Skin epidermis (tissue), 12 donors: ENCODE measurements around the gene WNK3.

ENCODE experiments used
- H3K27ac ChIP-seq, 21 experiments: fragments of 200-600 bp; sonication (generic) in 11 of 21; one replicate each; pipeline ENCODE4 v1.5.0; 2020; ENCODE audit warnings: mild to moderate bottlenecking in 3 of 21, inconsistent platforms in 2 of 21, moderate library complexity in 2 of 21
- H3K4me3 ChIP-seq, 7 experiments: fragments of 200-600 bp; sonication (generic) in 2 of 7; one replicate each; pipeline ENCODE4 v1.5.0; 2020; ENCODE audit warnings: inconsistent platforms in 2 of 7, mild to moderate bottlenecking in 2 of 7, moderate library complexity in 1 of 7

WNK3 gene

GRCh38 chrX:54248309-54248708 lies 109.5 kb downstream of the WNK3 start:
- H3K4me3 ChIP-seq: no peak overlapping the region
- no peak overlapping the region for H3K27ac ChIP-seq

GRCh38 chrX:54246866-54247265 lies 111.0 kb downstream of the WNK3 start:
- Histone ChIP-seq H3K4me3 (no peak overlapping the region), H3K27ac (no peak overlapping the region)

GRCh38 chrX:54238588-54238987 lies 119.3 kb downstream of the WNK3 start:
- Histone ChIP-seq H3K4me3 (no peak overlapping the region), H3K27ac (no peak overlapping the region)

- Histone ChIP-seq H3K4me3 (no peak overlapping the region), H3K27ac (no peak overlapping the region)
Measured at GRCh38 chrX:54237014-54237413, 120.8 kb downstream of the WNK3 start.

- Histone ChIP-seq H3K27ac (no peak overlapping the region), H3K4me3 (no peak overlapping the region)
Measured at GRCh38 chrX:54230435-54231148, 127.3 kb downstream of the WNK3 start.

- Histone ChIP-seq H3K4me3 (no peak overlapping the region), H3K27ac (no peak overlapping the region)
Measured at GRCh38 chrX:54223581-54223980, 134.3 kb downstream of the WNK3 start.

GRCh38 chrX:54213603-54214002 lies 144.2 kb downstream of the WNK3 start:
- Histone ChIP-seq H3K4me3 (no peak overlapping the region), H3K27ac (no peak overlapping the region)

GRCh38 chrX:54208531-54208930 lies 149.3 kb downstream of the WNK3 start:
- no peak overlapping the region for H3K27ac ChIP-seq
- no peak overlapping the region for H3K4me3 ChIP-seq

- H3K4me3 ChIP-seq: no peak overlapping the region
- no peak overlapping the region for H3K27ac ChIP-seq
Measured at GRCh38 chrX:54198262-54198661, 159.6 kb downstream of the WNK3 start.

- H3K4me3 ChIP-seq: no peak overlapping the region
- no peak overlapping the region for H3K27ac ChIP-seq
Measured at GRCh38 chrX:54194982-54195588, 162.8 kb downstream of the WNK3 start.

GRCh38 chrX:54193085-54193821 lies 164.6 kb downstream of the WNK3 start:
- H3K4me3 ChIP-seq: no peak overlapping the region
- H3K27ac ChIP-seq: no peak overlapping the region

- H3K4me3 ChIP-seq: no peak overlapping the region
- no peak overlapping the region for H3K27ac ChIP-seq
Measured at GRCh38 chrX:54184474-54184873, 173.4 kb downstream of the WNK3 start.

GRCh38 chrX:54182864-54183613 lies 174.8 kb downstream of the WNK3 start, which contains the start of gene FAM120C:
Gene FAM120C, minus strand, starts transcription at chrX:54183254. Its CDS starts 56 bp downstream, at chrX:54183198.
- Histone ChIP-seq H3K4me3 (peak within 1 kb of the TSS; percentile 71 to 94 (median 74)), H3K27ac (peak within 1 kb of the TSS; percentile 69 to 96 (median 85))

GRCh38 chrX:54182194-54182863 lies 175.5 kb downstream of the WNK3 start:
- Histone ChIP-seq H3K4me3 (peak overlapping the region; percentile 71 to 94 (median 74)), H3K27ac (peak overlapping the region; percentile 69 to 96 (median 85))

- Histone ChIP-seq H3K4me3 (peak overlapping the region in 6 of 7 experiments; percentile 71 to 94 (median 76)), H3K27ac (peak overlapping the region in 6 of 21 experiments; percentile 17 to 94 (median 82))
Measured at GRCh38 chrX:54181202-54181953, 176.5 kb downstream of the WNK3 start.

- Histone ChIP-seq H3K27ac (no peak overlapping the region), H3K4me3 (no peak overlapping the region)
Measured at GRCh38 chrX:54180403-54180802, 177.4 kb downstream of the WNK3 start.

- Histone ChIP-seq H3K4me3 (no peak overlapping the region), H3K27ac (no peak overlapping the region)
Measured at GRCh38 chrX:54178100-54178940, 179.5 kb downstream of the WNK3 start.

GRCh38 chrX:54177306-54177705 lies 180.5 kb downstream of the WNK3 start:
- no peak overlapping the region for H3K27ac ChIP-seq

More at GRCh38 chrX:54177306-54177705, 180.5 kb downstream of the WNK3 start:
- H3K4me3 ChIP-seq: no peak overlapping the region
